ENCODE measurements around the gene CTTN.

Gene CTTN

DNA sequence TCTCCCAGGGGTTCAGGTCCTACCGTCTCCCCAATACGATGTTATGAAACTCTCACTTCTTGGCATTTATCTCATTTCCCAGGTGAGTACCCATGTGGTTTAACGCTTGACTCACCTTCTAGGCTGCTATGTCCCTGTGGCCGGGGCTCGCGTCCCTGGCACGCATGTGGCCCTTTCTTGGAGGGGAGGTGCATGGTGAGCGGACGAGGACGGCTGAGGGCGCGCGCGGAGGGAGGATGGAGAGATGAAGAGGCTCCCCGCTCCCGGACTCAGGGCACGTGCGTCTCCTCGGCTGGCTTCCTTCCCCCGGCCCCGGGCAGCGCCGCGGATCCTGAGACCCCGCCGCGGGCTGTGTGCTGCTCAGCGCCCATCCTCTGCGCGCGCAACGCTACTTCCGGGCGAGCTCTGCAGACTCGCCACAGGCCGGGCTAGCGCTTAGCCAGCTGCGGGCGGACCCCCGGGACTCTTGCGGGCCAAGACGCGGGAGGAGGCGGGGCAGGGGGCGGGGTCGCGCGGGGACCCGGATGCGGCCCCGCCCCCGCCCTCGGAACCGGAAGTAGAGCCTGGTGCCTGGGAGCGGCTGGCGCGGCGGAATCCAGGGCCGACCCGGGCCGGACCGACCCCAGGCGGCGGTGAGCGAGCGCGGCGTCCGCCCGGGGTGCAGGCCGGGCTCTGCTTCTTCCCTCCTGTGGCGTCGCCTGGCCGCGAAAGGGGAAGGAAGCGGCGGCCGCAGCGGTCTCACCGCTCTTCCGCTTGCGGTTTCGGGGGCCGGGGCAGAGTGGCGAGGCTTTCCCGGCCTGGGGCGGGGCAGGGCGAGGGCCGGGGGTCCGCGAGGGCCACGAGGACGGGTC is at the start of gene CTTN:
TSS of gene CTTN (plus strand) at position 547 of the 851 bp plus-strand sequence. CDS start 8,769 bp downstream, outside the sequence.
- TF ChIP-seq, protein P1, sequence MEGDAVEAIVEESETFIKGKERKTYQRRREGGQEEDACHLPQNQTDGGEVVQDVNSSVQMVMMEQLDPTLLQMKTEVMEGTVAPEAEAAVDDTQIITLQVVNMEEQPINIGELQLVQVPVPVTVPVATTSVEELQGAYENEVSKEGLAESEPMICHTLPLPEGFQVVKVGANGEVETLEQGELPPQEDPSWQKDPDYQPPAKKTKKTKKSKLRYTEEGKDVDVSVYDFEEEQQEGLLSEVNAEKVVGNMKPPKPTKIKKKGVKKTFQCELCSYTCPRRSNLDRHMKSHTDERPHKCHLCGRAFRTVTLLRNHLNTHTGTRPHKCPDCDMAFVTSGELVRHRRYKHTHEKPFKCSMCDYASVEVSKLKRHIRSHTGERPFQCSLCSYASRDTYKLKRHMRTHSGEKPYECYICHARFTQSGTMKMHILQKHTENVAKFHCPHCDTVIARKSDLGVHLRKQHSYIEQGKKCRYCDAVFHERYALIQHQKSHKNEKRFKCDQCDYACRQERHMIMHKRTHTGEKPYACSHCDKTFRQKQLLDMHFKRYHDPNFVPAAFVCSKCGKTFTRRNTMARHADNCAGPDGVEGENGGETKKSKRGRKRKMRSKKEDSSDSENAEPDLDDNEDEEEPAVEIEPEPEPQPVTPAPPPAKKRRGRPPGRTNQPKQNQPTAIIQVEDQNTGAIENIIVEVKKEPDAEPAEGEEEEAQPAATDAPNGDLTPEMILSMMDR (IDR thresholded peaks at IDR 0.05; ENCODE audit: low read depth, low read length) = no peak
- DNase-seq (ENCODE audit: extremely low read depth, low read depth) = peak; percentile 63

DNA sequence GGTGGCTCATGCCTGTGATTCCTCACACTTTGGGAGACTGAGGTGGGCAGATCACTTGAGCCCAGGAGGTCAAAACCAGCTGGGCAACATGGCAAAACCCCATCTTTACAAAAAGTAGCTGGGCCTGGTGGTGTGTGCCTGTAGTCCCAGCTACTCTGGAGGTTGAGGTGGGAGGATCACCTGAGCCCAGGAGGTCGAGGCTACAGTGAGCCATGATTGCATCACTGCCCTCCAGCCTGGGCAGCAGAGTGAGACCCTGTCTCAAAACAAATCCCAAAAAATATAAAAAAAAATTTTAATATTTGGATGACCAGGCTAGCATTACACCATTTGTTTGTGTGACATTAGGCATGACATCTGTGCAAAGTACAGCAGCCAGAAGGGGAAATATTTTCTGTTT is 49.7 kb upstream of the CTTN start:
- no peak for DNase-seq (ENCODE audit: extremely low read depth, low read depth)
- TF ChIP-seq, protein P1 (IDR thresholded peaks at IDR 0.05; ENCODE audit: low read depth, low read length) = no peak

DNA sequence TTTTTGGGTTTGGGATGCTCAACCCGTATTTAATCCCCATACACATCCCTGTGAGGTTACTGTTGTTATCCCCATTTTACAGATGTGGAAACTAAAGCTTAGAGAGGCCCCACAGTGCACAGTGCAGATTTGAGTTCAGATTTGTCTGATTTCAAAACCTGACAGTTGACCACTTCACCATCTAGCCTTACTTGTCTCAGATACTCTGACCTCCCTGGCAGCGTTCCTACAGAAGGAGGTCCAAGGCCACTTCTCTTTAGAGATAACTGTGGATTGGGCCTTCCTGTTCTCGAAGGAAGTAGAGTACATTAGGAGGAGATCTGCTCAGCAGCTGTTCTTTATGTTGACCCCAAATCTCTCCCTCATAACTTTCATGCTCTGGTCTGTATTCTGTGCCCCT is 46.7 kb upstream of the CTTN start:
- no peak for DNase-seq (ENCODE audit: extremely low read depth, low read depth)
- TF ChIP-seq, protein P1 (IDR thresholded peaks at IDR 0.05; ENCODE audit: low read depth, low read length) = no peak

DNA sequence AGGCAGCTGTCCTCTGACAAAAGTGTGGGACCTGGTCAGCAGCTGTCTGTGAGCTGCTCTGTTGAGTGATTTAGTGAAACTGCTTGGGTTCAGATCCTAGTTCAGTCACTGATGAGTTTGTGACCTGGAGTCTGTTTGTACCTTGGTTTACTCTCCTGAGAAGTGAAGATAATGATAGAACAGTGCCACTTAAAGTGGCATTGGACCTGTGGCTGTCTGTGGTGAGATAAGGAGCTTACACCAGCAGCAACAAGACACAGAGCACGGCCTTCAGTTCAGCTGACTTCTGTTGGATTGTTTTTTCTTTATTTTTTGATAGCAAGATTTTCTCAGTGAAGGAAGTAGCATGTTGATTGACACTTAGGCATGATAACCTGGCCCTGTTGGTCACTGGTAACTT is 46.2 kb upstream of the CTTN start:
- no peak for DNase-seq (ENCODE audit: extremely low read depth, low read depth)
- TF ChIP-seq, protein P1 (IDR thresholded peaks at IDR 0.05; ENCODE audit: low read depth, low read length) = no peak

DNA sequence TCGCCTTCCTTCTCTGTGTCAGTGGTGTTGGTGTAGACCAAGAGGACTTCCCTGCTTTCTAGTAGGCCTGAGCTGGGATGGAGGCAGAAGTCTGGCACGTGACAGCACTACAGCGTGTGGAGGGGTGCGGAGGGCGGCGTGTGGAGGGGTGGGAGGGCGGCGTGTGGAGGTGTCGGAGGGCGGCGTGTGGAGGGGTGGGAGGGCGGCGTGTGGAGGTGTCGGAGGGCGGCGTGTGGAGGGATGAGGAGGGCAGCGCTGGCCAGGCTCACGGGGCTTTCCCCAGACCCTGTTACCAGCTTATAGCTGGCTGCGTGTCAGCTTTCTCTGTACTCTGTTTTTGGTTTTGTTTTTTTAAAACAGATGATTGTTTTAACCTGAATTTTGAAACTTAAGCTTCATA is 45.7 kb upstream of the CTTN start:
- no peak for DNase-seq (ENCODE audit: extremely low read depth, low read depth)
- TF ChIP-seq, protein P1 (IDR thresholded peaks at IDR 0.05; ENCODE audit: low read depth, low read length) = no peak

DNA sequence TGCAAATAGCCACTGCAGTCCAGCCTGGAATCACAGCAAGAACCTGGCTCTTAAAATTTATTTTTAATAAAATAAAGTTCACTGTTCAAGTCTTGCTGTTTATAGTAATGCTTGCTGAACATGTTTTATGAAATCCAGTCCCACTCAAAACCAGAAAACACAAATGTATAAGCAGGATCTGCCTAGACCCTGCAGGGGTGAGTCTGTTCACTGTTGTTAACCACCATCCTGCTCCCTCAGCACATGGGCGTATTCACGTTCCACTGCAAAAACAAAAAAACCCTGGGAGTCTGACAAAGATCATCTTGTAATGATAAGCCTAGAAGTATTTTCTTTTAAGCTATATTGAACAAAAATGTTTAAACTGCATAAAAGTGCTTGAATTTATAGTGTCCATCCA is 45.0 kb upstream of the CTTN start:
- no peak for DNase-seq (ENCODE audit: extremely low read depth, low read depth)
- TF ChIP-seq, protein P1 (IDR thresholded peaks at IDR 0.05; ENCODE audit: low read depth, low read length) = no peak

DNA sequence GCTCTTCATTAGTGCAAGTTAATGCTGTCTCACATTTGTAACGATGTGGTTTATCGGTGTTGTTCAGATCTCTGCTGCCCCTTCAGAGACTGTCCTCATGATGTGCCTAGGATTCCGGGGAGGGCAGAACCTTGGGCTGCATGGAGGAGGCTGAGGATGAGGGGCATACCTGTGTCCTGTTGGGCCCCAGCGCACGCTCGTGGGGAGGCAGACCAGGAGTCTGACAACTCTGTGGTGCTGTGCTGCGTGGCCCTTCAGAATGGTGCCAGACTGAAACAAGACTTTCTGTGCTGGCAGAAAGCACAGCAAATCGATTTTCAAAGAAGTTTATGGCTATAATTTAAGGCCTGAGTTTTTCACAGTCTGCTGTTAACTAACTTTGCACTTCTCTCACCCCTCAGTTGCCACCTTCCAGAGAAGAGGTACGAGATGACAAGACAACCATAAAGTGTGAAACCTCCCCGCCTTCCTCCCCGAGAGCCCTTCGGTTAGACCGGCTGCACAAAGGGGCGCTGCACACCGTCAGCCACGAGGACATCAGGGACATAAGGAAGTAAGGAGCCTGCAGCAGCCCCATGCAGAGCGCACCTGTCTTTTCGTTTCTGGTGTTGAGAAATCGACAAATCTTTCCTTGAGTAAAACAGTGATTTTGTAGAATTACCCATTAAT is 44.3 kb upstream of the CTTN start:
- DNase-seq (ENCODE audit: extremely low read depth, low read depth) = no peak
- TF ChIP-seq, protein P1 (IDR thresholded peaks at IDR 0.05; ENCODE audit: low read depth, low read length) = no peak
